ENCODE results near the gene OTULIN.
A peak's percentile ranks its signal among the peaks of the same experiment; 100 is the strongest.

The OTULIN gene

GRCh38 chr5:14679595-14679994 lies 15.1 kb downstream of the OTULIN start:
- FAIRE-seq (no peak), DNase-seq (ENCODE audit: insufficient read length, low spot score) (no peak)
- no peak for TF ChIP-seq CTCF (IDR thresholded peaks at IDR 0.05; ENCODE audit: insufficient read depth, missing control alignments)

GRCh38 chr5:14681236-14681752 lies 16.8 kb downstream of the OTULIN start:
- no peak for TF ChIP-seq CTCF (IDR thresholded peaks at IDR 0.05; ENCODE audit: insufficient read depth, missing control alignments)
- FAIRE-seq: no peak
- no peak for DNase-seq (ENCODE audit: insufficient read length, low spot score)

- TF ChIP-seq CTCF (IDR thresholded peaks at IDR 0.05; ENCODE audit: insufficient read depth, missing control alignments): no peak
- no peak for FAIRE-seq
- no peak for DNase-seq (ENCODE audit: insufficient read length, low spot score)
Measured at GRCh38 chr5:14683906-14684455, 19.5 kb downstream of the OTULIN start.

- DNase-seq (ENCODE audit: insufficient read length, low spot score) (no peak), FAIRE-seq (no peak)
- no peak for TF ChIP-seq CTCF (IDR thresholded peaks at IDR 0.05; ENCODE audit: insufficient read depth, missing control alignments)
Measured at GRCh38 chr5:14684757-14685156, 20.2 kb downstream of the OTULIN start.

GRCh38 chr5:14685757-14686156 lies 21.2 kb downstream of the OTULIN start:
- TF ChIP-seq CTCF (IDR thresholded peaks at IDR 0.05; ENCODE audit: insufficient read depth, missing control alignments): peak; percentile 69
- DNase-seq (ENCODE audit: insufficient read length, low spot score): no peak
- FAIRE-seq: no peak

- no peak for FAIRE-seq
- DNase-seq (ENCODE audit: insufficient read length, low spot score): no peak
- TF ChIP-seq CTCF (IDR thresholded peaks at IDR 0.05; ENCODE audit: insufficient read depth, missing control alignments): no peak
Measured at GRCh38 chr5:14686517-14686916, 22.0 kb downstream of the OTULIN start.

- FAIRE-seq: no peak
- DNase-seq (ENCODE audit: insufficient read length, low spot score): no peak
- no peak for TF ChIP-seq CTCF (IDR thresholded peaks at IDR 0.05; ENCODE audit: insufficient read depth, missing control alignments)
Measured at GRCh38 chr5:14687023-14687665, 22.6 kb downstream of the OTULIN start.

Measured in D721Med (cell line).